ENCODE data around the gene SRPRB. TPM values are rescaled to one million over a fixed set of nuclear protein-coding genes. Genes with fewer than 3 reads are reported as not detected.

SRPRB gene
- total RNA-seq, 1 experiment from 2014 or later: 61.0 TPM

DNA sequence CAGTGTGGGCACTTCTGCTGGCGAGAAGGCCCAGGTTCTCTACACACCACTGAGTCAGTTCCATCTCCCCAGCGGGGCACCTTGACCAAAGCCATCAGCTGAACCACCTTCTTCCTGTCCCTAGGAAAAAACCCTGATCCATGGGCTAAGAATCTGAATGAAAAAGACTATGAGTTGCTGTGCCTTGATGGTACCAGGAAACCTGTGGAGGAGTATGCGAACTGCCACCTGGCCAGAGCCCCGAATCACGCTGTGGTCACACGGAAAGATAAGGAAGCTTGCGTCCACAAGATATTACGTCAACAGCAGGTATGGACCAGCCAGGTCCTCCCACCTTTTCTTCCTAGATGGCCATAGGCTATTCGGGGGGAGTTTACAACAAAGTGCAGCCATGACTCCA lies 30.3 kb upstream of the SRPRB start (continued):
- no peak for TF ChIP-seq FOSL1 (IDR thresholded peaks at IDR 0.05; ENCODE audit: low read depth)
- TF ChIP-seq, protein P1, sequence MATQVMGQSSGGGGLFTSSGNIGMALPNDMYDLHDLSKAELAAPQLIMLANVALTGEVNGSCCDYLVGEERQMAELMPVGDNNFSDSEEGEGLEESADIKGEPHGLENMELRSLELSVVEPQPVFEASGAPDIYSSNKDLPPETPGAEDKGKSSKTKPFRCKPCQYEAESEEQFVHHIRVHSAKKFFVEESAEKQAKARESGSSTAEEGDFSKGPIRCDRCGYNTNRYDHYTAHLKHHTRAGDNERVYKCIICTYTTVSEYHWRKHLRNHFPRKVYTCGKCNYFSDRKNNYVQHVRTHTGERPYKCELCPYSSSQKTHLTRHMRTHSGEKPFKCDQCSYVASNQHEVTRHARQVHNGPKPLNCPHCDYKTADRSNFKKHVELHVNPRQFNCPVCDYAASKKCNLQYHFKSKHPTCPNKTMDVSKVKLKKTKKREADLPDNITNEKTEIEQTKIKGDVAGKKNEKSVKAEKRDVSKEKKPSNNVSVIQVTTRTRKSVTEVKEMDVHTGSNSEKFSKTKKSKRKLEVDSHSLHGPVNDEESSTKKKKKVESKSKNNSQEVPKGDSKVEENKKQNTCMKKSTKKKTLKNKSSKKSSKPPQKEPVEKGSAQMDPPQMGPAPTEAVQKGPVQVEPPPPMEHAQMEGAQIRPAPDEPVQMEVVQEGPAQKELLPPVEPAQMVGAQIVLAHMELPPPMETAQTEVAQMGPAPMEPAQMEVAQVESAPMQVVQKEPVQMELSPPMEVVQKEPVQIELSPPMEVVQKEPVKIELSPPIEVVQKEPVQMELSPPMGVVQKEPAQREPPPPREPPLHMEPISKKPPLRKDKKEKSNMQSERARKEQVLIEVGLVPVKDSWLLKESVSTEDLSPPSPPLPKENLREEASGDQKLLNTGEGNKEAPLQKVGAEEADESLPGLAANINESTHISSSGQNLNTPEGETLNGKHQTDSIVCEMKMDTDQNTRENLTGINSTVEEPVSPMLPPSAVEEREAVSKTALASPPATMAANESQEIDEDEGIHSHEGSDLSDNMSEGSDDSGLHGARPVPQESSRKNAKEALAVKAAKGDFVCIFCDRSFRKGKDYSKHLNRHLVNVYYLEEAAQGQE (IDR thresholded peaks at IDR 0.05; ENCODE audit: low read depth): no peak

DNA sequence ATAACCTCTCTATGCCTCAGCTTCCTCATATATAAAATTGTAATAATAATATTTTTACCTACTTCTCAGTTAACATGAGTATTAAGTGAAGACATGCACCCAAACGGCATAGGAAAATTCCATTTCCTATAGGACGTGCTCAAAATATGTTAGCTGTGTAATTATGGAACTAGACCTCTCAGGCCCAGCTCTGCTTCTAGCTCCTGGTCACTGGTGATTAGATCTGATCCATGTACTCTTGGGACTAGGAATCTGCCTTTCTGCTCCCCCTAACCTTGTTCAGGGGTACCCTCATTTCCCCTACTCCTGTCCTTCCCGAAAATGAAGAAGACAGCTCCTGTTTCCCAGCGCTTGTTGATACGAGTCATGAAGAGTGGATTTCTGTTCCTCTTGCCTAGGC lies 29.8 kb upstream of the SRPRB start:
- BruUV-seq (replicated peaks): no TSS peak
- Histone ChIP-seq H3K36me3 (ENCODE audit: control insufficient read depth in 1 of 2, insufficient read depth in 2 of 2, low read length in 2 of 2) (no peaks in the 10 kb centered on the region), H3K4me2 (ENCODE audit: low read length) (no peak overlapping the region), H3K4me3 (replicated peaks in 1 of 2; ENCODE audit: low read depth in 1 of 2, low read length in 2 of 2) (no peak overlapping the region), H3K9me3 (ENCODE audit: control insufficient read depth in 1 of 2, insufficient read depth in 1 of 2, low read depth in 1 of 2, low read length in 2 of 2) (no peaks in the 10 kb centered on the region), H3K79me2 (ENCODE audit: insufficient read depth, low read length) (no peaks in the 10 kb centered on the region), H3K27ac (ENCODE audit: low read depth, low read length) (no peak overlapping the region), H3K9me2 (ENCODE audit: insufficient read depth) (no peaks in the 10 kb centered on the region), H3K27me3 (ENCODE audit: insufficient read depth, low read length) (no peaks in the 10 kb centered on the region), H4K20me1 (ENCODE audit: insufficient read depth) (no peaks in the 10 kb centered on the region), H3K4me1 (ENCODE audit: control insufficient read depth in 1 of 2, insufficient read depth in 2 of 2, low read length in 2 of 2) (no peaks in the 10 kb centered on the region), H2AFZ (ENCODE audit: low read depth, low read length, poor library complexity, severe bottlenecking) (no peak overlapping the region), H3K9ac (ENCODE audit: low read length) (no peak overlapping the region)
- CTCF ChIA-PET: no interaction called here
- no peak for TF ChIP-seq ZNF274 (IDR thresholded peaks at IDR 0.05; ENCODE audit: low read depth, low read length)
- TF ChIP-seq ZFX (IDR thresholded peaks at IDR 0.05): no peak
- no peak for TF ChIP-seq SRF (IDR thresholded peaks at IDR 0.05; ENCODE audit: low read depth)
- TF ChIP-seq, protein P2, sequence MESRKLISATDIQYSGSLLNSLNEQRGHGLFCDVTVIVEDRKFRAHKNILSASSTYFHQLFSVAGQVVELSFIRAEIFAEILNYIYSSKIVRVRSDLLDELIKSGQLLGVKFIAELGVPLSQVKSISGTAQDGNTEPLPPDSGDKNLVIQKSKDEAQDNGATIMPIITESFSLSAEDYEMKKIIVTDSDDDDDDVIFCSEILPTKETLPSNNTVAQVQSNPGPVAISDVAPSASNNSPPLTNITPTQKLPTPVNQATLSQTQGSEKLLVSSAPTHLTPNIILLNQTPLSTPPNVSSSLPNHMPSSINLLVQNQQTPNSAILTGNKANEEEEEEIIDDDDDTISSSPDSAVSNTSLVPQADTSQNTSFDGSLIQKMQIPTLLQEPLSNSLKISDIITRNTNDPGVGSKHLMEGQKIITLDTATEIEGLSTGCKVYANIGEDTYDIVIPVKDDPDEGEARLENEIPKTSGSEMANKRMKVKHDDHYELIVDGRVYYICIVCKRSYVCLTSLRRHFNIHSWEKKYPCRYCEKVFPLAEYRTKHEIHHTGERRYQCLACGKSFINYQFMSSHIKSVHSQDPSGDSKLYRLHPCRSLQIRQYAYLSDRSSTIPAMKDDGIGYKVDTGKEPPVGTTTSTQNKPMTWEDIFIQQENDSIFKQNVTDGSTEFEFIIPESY (IDR thresholded peaks at IDR 0.05; ENCODE audit: extremely low read depth, insufficient replicate concordance, low read length): no peak
- no peak for TF ChIP-seq JUND (IDR thresholded peaks at IDR 0.05)
- TF ChIP-seq, protein P3, sequence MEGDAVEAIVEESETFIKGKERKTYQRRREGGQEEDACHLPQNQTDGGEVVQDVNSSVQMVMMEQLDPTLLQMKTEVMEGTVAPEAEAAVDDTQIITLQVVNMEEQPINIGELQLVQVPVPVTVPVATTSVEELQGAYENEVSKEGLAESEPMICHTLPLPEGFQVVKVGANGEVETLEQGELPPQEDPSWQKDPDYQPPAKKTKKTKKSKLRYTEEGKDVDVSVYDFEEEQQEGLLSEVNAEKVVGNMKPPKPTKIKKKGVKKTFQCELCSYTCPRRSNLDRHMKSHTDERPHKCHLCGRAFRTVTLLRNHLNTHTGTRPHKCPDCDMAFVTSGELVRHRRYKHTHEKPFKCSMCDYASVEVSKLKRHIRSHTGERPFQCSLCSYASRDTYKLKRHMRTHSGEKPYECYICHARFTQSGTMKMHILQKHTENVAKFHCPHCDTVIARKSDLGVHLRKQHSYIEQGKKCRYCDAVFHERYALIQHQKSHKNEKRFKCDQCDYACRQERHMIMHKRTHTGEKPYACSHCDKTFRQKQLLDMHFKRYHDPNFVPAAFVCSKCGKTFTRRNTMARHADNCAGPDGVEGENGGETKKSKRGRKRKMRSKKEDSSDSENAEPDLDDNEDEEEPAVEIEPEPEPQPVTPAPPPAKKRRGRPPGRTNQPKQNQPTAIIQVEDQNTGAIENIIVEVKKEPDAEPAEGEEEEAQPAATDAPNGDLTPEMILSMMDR (IDR thresholded peaks at IDR 0.05 in 2 of 3, conservative IDR thresholded peaks at IDR 0.05 in 1 of 3; ENCODE audit: borderline replicate concordance in 1 of 3, insufficient read depth in 1 of 3, low read depth in 2 of 3, low read length in 2 of 3): no peak
- TF ChIP-seq ELF1 (IDR thresholded peaks at IDR 0.05; ENCODE audit: borderline replicate concordance, low read depth): no peak
- ATAC-seq: no peak
- intact Hi-C loops (cut with micrococcal nuclease): no loop called here
- RAD21 ChIA-PET (ENCODE audit: low non-redundant PET in 1 of 2, low total read pairs in 2 of 2, uncharacterized antibody in 2 of 2, unreplicated experiment in 2 of 2): no interaction called here
- DNase-seq (ENCODE audit: low read depth, low spot score): no peak
- POLR2A ChIA-PET: no interaction called here
